Iris pigment epithelial cell (primary cell): Measurements from ENCODE around the gene NYAP2.

Source experiments
- DNase-seq: peaks from one replicate; pipeline ENCODE4 v3.0.0-alpha.2; 2011; ENCODE audit warnings: low read depth

The NYAP2 gene

DNA sequence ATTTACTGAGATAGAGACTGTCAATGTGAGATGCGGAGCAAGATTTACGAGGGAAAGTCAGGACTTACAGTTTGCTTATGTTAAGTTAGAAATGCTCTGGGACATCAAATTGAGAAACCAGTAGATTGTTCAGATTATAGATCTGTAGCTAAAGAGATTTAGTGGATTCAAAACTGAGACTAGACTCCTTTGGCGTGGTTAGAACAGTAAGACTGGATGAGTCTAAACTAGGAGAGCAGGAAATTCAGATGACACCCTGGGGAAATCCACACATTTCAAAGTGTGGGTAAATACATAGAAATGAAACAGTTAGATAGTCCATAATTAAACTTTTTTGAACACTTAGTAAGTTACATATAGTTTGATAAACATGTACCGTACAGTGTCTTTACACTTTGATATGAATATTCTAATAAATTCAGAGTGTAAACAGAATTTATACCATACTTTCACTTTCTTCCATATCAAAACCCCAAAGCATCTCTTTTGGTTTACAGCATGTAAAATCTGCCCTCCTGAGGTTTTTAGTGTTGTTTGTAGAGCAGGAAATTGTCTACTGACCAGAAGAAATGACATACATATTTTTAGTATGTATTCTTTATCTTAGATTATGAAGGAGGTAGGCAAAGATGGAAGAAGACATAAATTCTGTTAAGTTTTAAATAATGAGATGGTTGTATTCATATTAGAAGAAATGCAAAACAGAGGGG is 231.5 kb downstream of the NYAP2 start:
- no peak for DNase-seq

DNA sequence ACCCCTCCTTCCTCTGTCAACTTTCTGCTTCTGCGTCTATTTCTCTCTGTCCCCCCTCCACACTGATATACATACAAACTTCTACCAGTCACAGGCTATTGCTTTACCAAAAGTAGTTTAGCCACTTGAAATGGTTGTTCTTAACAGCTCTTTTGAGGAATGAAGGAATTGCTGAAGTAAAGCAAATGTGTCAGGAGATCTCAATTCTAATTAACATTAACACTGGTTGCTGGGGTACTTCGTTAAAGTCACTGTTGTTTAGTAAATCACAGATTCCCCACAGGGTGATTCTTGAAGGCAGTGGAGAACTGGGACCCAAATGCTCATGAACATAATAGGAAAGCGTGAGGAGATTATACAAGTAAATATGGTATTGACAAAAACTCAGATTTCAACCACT is 232.8 kb downstream of the NYAP2 start:
- DNase-seq: no peak

DNA sequence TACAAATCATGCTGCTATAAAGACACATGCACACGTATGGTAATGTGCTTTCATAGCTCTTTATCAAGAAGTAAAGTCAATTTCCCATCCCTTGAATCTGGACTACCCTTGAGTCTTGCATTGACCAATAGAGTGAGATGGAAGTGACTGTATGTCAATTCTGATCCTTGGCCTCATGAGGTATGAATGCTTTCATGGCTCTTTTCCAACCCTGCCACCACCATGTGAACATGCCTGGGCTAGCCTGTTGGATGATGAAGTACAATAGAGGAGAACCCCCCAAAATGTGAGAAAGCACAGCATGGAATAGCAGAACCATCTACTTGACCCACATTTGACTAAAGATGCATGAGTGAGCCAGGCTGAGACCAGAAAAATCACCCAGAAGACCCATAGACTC is 237.0 kb downstream of the NYAP2 start:
- DNase-seq: no peak

DNA sequence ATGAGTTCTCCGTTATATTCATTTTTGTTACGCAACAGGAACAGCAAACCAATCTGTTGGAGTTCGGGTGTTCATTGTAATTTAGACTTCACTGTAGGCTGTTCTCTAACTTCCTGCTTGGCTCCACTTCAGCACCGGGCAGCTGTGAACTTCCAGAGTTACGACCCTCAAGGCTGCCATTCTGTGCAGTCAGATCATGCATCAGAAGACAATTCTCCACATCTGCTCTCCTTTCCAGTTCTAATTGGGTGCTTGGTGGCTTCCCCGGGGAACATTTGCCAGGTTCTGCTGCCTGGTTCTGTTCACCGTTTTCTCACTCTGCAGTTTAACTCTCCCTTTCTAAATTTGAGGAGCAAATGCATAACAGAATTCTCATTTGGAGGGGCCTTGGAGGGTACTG is 237.7 kb downstream of the NYAP2 start:
- DNase-seq: peak; percentile 2

DNA sequence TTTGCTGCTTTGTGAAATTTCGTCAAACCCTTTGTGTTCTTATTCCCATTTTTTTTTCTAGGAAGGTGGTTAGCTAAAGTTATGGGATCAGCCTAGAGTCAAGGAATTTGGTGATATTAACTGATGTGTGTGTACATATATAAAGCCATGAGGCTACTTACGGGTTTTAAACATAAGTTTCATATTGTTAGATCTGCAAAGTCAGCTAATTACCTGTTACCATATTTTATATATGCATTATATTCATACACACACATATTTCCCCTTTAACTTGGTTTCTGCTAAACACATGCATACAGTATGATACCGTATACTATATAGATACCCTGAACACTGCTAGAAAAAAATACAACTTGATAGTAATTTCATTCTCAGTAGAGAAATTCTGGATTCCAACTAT is 241.0 kb downstream of the NYAP2 start:
- DNase-seq: no peak

DNA sequence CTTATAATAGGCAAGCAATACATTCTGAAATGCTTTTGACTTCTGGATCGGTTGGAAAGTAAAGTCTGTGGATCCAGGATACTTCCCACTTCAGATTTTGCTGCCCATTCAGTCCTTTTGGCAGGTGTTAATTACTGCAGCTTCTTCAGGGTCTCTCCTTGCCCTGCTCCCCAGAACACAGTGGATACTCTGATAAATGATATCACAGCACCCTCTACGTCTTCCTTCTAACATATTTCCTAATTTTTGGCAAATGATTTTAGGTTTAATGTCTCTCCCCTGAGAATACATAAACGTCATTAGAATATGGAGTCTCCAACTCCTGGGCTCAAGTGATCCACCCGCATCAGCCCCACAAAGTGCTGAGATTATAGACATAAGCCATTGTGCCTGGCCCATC is 249.8 kb downstream of the NYAP2 start:
- DNase-seq: no peak

DNA sequence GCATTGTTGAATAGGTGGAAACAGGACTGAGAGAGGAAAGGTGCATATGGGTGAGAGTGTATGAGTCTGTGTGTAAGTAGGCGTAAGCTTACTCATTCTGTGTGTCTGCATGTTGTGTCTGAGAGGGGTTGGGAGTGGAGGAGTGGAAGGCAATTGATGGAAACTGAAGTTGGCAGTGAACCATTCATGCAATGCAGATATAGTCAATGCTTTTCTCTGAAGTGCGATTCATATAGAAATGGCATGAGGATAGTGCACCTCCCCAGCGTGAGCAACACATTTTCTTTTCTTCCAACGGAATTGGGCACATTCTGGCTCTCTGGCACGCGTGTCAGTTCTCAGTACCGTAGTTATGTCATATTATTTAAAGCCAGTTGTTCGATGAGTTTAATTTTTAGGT is 250.5 kb downstream of the NYAP2 start:
- peak; percentile 8 for DNase-seq

DNA sequence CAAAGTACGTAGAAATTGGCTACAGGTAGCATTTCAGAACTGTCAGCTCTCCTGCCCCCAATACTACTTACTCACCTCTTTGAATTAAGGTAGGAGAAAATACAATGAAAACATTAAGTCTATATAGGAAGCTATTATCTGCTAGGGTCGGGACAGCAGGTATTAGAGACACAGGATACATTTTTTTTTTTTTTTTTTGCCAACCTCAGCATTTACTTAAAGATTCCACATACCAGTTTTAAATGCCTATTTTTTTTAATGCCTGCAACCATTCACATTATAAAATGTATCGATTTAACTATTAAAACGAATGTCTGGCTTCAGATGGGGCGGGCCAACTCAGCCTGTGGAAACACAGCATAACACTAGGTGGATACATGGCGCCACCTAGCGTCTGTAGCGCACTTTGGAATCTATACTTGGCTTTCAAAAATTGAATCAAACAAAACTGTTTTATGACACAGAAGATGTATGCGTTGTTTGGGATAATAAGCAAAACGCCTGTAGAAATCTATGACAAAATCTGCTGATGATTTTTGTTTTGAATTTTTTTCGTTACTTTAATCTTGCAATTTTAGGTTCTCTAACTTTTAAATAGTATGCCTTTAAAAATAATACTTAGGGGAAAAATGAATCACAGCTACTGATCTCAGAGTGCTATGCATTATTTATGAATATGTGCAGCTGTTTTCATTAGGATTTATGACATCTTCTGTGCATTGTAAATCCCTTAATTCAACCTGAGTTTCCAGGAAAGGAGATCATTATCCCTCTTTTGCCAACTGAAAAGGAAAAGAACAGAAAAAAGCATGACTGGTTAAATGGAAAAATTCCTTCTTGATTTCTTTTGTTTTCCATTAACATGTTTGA is 261.0 kb downstream of the NYAP2 start:
- peak; percentile 57 for DNase-seq

DNA sequence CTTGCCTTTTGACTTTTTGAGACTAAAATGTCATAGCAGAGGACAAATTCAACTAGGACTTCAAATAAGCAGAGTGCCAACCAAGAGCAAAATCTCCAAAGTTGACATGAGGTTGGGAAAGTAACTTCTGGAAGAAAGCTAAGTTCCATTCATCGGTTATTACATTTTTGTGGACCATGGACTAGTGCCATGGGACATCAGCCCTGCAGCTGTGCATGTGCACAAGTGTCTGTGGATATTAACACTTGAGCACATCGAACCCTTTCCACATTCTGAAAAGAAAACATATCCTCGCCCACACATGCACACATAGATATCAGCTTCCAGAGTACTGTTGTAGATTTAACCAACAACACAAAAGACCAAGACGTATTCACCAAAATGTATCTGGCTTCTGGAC is 262.6 kb downstream of the NYAP2 start:
- DNase-seq: no peak

DNA sequence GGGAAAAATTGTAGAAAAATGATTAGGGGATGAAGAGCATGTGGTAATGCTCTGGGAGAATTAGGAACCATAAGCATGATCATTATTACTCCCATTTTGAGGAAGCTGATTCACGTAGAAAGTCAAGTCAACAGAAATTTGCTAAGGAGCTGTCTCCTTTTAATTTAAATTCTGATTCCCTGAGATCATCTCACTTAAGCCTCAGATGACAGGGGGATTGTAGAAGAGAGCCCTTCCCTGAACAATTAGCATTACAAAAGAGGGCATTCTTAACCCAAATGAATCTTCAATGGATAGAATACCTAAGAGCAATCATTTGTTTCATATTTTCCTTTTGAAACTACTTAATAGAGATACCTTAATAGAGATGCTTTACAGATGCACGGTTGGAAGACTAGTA is 267.9 kb downstream of the NYAP2 start:
- no peak for DNase-seq

DNA sequence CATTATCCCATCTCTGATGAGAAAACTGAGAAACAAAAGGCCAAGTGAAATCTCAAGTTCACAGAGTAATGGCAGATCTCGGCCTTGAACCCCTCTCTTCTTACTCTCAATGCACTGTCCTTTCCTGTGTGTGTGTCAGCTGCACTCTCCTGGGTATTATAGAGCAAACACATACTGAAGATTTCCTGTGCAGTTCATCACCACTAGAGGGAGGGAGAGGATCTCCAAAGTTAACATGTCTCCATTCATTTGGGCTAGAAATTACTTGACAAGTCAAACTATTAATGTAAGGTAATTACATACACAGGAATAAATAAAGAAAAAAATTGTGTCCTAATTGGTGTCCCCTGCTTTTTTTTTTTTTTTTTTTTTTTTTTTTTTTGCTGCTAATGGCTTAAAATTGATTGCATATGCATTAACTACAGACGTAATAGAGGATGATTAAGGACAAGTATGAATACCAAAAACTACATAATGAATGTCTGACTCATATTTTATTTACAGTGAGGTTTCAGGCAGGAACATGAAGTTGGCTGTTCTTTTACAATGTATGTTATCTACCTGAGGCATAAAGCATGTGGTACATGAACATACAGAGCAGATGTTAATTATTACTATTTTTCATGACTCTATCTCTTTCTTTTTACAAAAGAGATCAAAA is 269.2 kb downstream of the NYAP2 start:
- DNase-seq: peak; percentile 78

DNA sequence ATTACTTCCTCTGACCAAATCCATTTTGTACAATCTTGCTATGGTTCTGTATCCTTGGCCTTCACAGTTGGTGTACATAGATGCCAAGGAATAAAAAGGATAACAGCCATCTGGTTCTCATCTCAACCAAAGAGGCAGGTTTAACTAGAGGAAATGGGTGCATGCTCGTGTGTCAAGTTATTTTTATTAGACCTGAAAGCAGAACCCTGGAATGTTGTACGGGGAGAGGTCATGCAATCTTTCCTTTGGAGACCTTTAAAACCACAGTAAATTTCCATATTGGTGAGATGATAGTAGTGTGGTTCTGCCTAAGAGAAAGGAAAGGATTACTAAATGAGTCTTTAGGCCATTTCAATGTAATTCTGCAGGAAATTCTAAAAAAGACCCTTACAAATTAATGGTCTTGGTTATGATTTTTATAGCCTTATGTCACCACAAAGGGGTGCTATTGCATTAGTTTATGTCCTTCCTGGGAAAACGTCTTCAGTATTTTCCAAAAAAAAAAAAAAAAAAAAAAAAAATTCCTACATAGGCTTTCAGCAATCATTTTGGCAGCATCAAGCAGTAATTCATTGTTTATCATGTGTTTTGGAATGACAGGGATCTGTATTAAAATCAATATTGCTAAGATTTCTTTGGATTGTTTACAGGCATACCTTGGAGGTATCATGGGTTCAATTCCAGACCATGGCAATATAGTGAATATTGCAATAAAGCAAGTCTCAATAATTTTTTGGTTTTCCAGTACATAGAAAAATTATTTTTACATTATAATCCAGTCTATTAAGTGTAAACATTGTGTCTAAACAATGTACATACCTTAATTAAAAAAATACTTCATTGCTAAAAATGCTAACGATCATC is 270.8 kb downstream of the NYAP2 start:
- DNase-seq: peak; percentile 58

DNA sequence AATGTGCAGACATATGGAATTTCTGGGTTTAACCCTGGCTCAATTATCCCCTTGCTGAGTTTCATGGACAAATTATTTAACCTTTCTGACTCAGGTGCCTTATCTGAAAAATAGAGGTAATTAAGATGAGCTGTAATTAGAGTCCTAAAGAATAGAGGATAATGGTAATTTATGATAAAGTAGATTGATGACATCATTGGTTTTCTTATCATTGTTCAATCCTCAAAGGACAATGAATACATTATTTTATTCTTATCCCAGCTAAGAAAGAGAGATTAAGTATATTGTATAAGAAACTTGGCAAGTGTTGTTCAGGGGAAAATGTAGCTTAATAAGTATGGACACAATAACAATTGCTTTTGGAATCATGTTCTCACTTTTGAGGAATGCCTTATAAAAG is 279.3 kb downstream of the NYAP2 start:
- DNase-seq: no peak

DNA sequence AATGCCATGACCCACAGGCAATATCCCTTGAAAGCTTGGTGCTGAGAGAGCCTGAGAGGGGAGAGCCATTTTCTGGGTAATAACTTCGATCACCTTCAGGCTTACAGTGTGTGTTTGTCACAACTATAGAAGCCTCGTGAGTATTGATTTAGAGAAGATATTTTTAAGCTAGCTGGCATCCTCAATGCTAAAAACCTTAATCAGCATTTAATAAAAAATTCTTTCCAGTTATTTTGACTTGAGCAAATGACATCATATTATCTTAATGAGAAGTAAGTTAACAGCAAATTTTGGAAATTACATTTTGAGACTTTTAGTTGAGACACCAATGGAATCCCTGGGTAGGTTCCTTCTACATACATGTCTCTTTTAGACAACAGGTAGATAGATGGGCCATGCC is 283.7 kb downstream of the NYAP2 start:
- no peak for DNase-seq

DNA sequence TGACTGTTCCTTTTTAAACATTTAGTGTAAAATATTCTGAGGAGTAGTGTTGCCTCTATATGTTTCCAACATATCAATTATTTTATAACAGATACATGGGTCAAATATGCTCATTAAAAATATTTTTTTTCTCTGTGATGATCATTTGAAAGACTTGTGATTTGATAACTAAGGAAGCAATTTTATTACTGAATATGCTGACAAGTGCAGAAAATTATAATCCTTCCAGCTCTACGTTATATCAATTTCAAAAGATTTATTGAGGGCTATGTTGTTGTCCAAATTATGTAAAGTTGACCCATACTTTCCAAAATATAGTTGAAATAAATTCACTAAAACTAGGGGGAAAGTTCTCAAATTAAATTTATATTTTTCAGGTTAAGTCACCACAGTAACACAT is 290.6 kb downstream of the NYAP2 start:
- DNase-seq: no peak

DNA sequence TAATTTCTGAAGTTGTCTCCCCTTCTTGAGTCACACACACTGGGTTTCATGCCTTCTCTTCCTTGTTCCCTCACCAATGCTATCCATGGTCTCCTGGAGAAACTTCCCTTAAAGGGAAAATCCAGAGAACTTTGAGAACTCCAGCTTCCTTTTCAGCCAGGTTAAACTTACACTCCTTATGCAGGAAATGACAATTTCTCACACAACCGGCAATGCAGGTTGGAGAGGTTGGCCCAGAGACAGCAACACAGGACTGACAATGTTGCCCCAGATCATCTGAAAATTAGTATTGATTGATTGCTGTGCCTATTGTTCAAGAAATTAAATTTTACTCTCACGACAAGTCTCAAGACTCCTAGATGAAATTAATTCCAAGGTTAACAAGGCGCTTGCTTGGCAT is 292.2 kb downstream of the NYAP2 start:
- no peak for DNase-seq

DNA sequence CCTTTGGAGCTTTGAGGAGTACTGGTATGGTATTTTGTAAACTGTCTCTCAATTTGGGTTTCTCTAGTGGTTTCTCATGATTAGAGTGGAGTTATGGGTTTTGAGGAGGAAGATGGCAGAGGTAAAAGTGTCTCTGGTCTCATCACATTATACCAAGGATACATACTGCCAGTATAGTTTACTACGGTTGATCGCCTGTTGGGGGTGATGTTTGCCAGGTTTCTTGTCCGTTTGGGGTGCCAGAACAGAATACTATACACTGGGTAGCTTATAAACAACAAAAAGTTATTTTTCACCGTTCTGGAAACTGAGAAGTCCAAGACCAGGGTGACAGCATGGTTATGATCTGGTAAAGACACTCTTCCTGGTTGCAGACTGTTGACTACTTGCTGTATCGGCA is 293.7 kb downstream of the NYAP2 start:
- DNase-seq: no peak

DNA sequence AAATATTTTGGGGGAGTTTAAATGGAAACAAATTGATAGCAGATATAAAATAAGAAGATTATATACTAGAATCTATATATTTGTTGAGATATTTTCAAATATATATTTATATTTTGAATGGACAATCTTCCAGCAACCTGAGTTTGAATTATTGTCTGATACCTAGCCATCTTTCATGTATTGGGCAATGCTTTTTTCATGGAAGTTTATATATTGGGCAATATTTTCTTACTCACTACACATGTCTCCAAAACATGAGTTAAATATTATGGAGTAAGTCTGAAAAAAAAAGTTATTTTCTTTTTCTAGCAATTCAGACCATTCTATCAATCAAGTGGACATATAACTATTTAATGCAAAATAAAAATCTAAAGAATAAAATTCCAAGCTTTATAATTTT is 295.2 kb downstream of the NYAP2 start:
- DNase-seq: peak; percentile 10

DNA sequence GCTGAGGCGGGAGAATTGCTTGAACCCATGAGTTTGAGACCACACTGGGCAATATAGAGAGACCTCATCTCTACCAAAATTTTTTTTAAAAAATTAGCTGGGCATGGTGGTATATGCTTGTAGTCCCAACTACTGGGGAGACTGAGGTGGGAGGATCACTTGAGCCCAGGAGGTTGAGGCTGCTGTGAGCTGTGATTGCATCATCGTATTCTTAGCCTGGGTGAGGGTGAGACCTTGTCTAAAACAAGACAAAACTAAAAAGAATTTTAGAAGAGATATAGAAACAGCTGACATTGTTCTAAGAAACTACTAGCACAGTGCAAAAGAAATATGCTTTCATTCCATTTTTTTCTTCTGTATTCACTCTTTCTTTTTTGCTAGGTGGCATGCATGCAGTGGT is 298.4 kb downstream of the NYAP2 start:
- no peak for DNase-seq
